Urinary bladder (tissue), 4 donors: Measurements from ENCODE around the gene OTOS. TPM values are rescaled to one million over a fixed set of nuclear protein-coding genes. Genes with fewer than 3 reads are reported as not detected.

Experiments used
- DNase-seq: peaks from one replicate; pipeline ENCODE4 v3.0.0-alpha.2; 2015; ENCODE audit errors: extremely low spot score
- H3K27ac ChIP-seq: one replicate; pipeline ENCODE4 v1.5.1; 2013; ENCODE audit warnings: low read depth, mild to moderate bottlenecking, moderate library complexity
- H3K36me3 ChIP-seq: one replicate; pipeline ENCODE4 v1.6.1; 2013; ENCODE audit warnings: mild to moderate bottlenecking, moderate library complexity; ENCODE audit not compliant: insufficient read depth
- H3K4me1 ChIP-seq: one replicate; pipeline ENCODE4 v1.6.1; 2013; ENCODE audit warnings: mild to moderate bottlenecking, moderate library complexity; ENCODE audit not compliant: insufficient read depth
- H3K4me3 ChIP-seq: one replicate; pipeline ENCODE4 v1.5.1; 2013; ENCODE audit warnings: low read depth, low read length
- WGBS: extraction: QIAGEN DNeasy Blood & Tissue Kit; methylation state at CpG from one replicate; pipeline ENCODE4 v1.1.7; 2013; 5-methylcytosine and 5-hydroxymethylcytosine counted together
- polyA plus RNA-seq: library from polyadenylated mRNA; stranded (reverse); fragments of 200-250 nt; gene quantifications from one replicate; pipeline ENCODE4 v1.2.3, GENCODE V29; 2013
- total RNA-seq: library from RNA; depleted of rRNA; stranded (reverse); fragments of >200 nt; gene quantifications from one replicate; pipeline ENCODE4 v1.2.3, GENCODE V29; 2014
- donor health status: healthy with polysubstance abuse.
- donor health status: healthy.

OTOS gene
- total and polyA plus RNA-seq, 2 donors: not detected

- DNase-seq: no peak
- no peaks in the 10 kb centered on the region for H3K4me1 ChIP-seq
- H3K27ac ChIP-seq: no peak overlapping the region
- peaks cover 2% of the 10 kb centered on the region for H3K36me3 ChIP-seq
- no peak overlapping the region for H3K4me3 ChIP-seq
- WGBS: 96% methylated on average over 5 of the region's 5 CpGs
Observed at GRCh38 chr2:240132651-240132980, 7.8 kb downstream of the OTOS start.

GRCh38 chr2:240131941-240132650 lies 8.4 kb downstream of the OTOS start:
- no peak for DNase-seq
- Histone ChIP-seq H3K4me3 (no peak overlapping the region), H3K36me3 (peaks cover 2% of the 10 kb centered on the region), H3K27ac (no peak overlapping the region), H3K4me1 (no peaks in the 10 kb centered on the region)
- WGBS: 91% methylated on average over 22 of the region's 22 CpGs

- 96% methylated on average over 16 of the region's 16 CpGs for WGBS
- Histone ChIP-seq H3K36me3 (peaks cover 2% of the 10 kb centered on the region), H3K27ac (no peak overlapping the region), H3K4me1 (no peaks in the 10 kb centered on the region), H3K4me3 (no peak overlapping the region)
- no peak for DNase-seq
Observed at GRCh38 chr2:240131296-240131695, 9.2 kb downstream of the OTOS start.

GRCh38 chr2:240130393-240131195 lies 9.9 kb downstream of the OTOS start:
- DNase-seq: no peak
- Histone ChIP-seq H3K36me3 (peaks cover 2% of the 10 kb centered on the region), H3K27ac (no peak overlapping the region), H3K4me1 (no peaks in the 10 kb centered on the region), H3K4me3 (no peak overlapping the region)
- WGBS: 91% methylated on average over 23 of the region's 23 CpGs

- H3K36me3 ChIP-seq: peaks cover 2% of the 10 kb centered on the region
- 95% methylated on average over 22 of the region's 22 CpGs for WGBS
- H3K27ac ChIP-seq: no peak overlapping the region
- DNase-seq: no peak
- H3K4me3 ChIP-seq: no peak overlapping the region
- no peaks in the 10 kb centered on the region for H3K4me1 ChIP-seq
Observed at GRCh38 chr2:240129731-240130392, 10.6 kb downstream of the OTOS start.

GRCh38 chr2:240129311-240129710 lies 11.1 kb downstream of the OTOS start:
- H3K4me3 ChIP-seq: no peak overlapping the region
- H3K27ac ChIP-seq: no peak overlapping the region
- WGBS: 95% methylated on average over 7 of the region's 7 CpGs
- H3K36me3 ChIP-seq: peaks cover 2% of the 10 kb centered on the region
- no peaks in the 10 kb centered on the region for H3K4me1 ChIP-seq
- no peak for DNase-seq

- Histone ChIP-seq H3K27ac (no peak overlapping the region), H3K36me3 (peaks cover 2% of the 10 kb centered on the region), H3K4me3 (no peak overlapping the region), H3K4me1 (no peaks in the 10 kb centered on the region)
- DNase-seq: no peak
- 87% methylated on average over 12 of the region's 12 CpGs for WGBS
Observed at GRCh38 chr2:240128608-240129145, 11.8 kb downstream of the OTOS start.

GRCh38 chr2:240127911-240128607 lies 12.4 kb downstream of the OTOS start:
- no peak overlapping the region for H3K4me3 ChIP-seq
- no peak overlapping the region for H3K27ac ChIP-seq
- 90% methylated on average over 16 of the region's 16 CpGs for WGBS
- H3K4me1 ChIP-seq: no peaks in the 10 kb centered on the region
- peaks cover 2% of the 10 kb centered on the region for H3K36me3 ChIP-seq
- no peak for DNase-seq

- DNase-seq: no peak
- Histone ChIP-seq H3K36me3 (peaks cover 2% of the 10 kb centered on the region), H3K4me3 (no peak overlapping the region), H3K27ac (no peak overlapping the region), H3K4me1 (no peaks in the 10 kb centered on the region)
- WGBS: 94% methylated on average over 7 of the region's 7 CpGs
Observed at GRCh38 chr2:240127191-240127750, 13.2 kb downstream of the OTOS start.

GRCh38 chr2:240126731-240127130 lies 13.7 kb downstream of the OTOS start:
- Histone ChIP-seq H3K4me3 (no peak overlapping the region), H3K4me1 (no peaks in the 10 kb centered on the region), H3K36me3 (peaks cover 2% of the 10 kb centered on the region), H3K27ac (no peak overlapping the region)
- DNase-seq: no peak
- WGBS: 93% methylated on average over 10 of the region's 10 CpGs

GRCh38 chr2:240125742-240126141 lies 14.7 kb downstream of the OTOS start:
- Histone ChIP-seq H3K36me3 (peaks cover 2% of the 10 kb centered on the region), H3K4me3 (no peak overlapping the region), H3K27ac (no peak overlapping the region), H3K4me1 (no peaks in the 10 kb centered on the region)
- WGBS: 94% methylated on average over 14 of the region's 14 CpGs
- no peak for DNase-seq

GRCh38 chr2:240124651-240125030 lies 15.8 kb downstream of the OTOS start:
- Histone ChIP-seq H3K4me3 (no peak overlapping the region), H3K4me1 (no peaks in the 10 kb centered on the region), H3K27ac (no peak overlapping the region), H3K36me3 (peaks cover 2% of the 10 kb centered on the region)
- 96% methylated on average over 8 of the region's 8 CpGs for WGBS
- no peak for DNase-seq
